ENCODE results near the gene NUDT22.

The NUDT22 gene

GRCh38 chr11:64209563-64209843 is 16.6 kb upstream of the NUDT22 start:
- no peak for DNase-seq (ENCODE audit: low spot score)
- in situ Hi-C loops (cut with MboI; ENCODE audit: low sequenced_read_pairs, unreplicated experiment), result no loop called here
- TF ChIP-seq CTCF (IDR thresholded peaks at IDR 0.05; ENCODE audit: borderline replicate concordance, control extremely low read depth, extremely low read depth, insufficient read depth, missing control alignments), result no peak

GRCh38 chr11:64210301-64211020 is 15.6 kb upstream of the NUDT22 start:
- DNase-seq (ENCODE audit: low spot score), result no peak
- in situ Hi-C loops (cut with MboI; ENCODE audit: low sequenced_read_pairs, unreplicated experiment), result no loop called here
- no peak for TF ChIP-seq CTCF (IDR thresholded peaks at IDR 0.05; ENCODE audit: borderline replicate concordance, control extremely low read depth, extremely low read depth, insufficient read depth, missing control alignments)

DNA sequence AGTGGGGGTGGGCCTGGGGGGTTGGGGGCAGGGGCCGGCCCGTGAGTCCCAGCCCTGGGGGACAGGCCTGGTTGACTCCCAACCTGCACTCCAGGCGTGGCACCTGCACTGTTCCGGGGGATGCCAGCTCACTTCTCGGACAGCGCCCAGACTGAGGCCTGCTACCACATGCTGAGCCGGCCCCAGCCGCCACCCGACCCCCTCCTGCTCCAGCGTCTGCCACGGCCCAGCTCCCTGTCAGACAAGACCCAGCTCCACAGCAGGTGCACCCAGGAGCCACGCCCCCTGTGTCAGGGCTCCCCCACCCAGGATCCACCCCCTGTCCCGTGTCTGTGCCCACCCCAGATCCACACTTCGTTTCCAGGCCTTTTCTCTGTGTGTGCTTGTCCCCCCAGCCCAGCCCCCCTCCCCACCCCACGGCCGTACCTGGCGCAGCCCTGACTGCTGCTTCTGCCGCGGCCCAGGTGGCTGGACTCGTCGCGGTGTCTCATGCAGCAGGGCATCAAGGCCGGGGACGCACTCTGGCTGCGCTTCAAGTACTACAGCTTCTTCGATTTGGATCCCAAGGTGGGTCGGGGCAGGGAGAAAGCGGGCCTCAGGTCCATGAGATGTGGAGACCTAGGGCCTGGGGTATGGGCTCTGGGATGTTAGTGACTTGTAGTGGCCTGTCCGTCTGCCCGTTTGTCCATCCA is 14.7 kb upstream of the NUDT22 start:
- in situ Hi-C loops (cut with MboI; ENCODE audit: low sequenced_read_pairs, unreplicated experiment), result no loop called here
- no peak for DNase-seq (ENCODE audit: low spot score)
- TF ChIP-seq CTCF (IDR thresholded peaks at IDR 0.05; ENCODE audit: borderline replicate concordance, control extremely low read depth, extremely low read depth, insufficient read depth, missing control alignments), result no peak

GRCh38 chr11:64216879-64217278 is 9.2 kb upstream of the NUDT22 start:
- DNase-seq (ENCODE audit: low spot score), result no peak
- in situ Hi-C loops (cut with MboI; ENCODE audit: low sequenced_read_pairs, unreplicated experiment), result no loop called here
- no peak for TF ChIP-seq CTCF (IDR thresholded peaks at IDR 0.05; ENCODE audit: borderline replicate concordance, control extremely low read depth, extremely low read depth, insufficient read depth, missing control alignments)

- no peak for TF ChIP-seq CTCF (IDR thresholded peaks at IDR 0.05; ENCODE audit: borderline replicate concordance, control extremely low read depth, extremely low read depth, insufficient read depth, missing control alignments)
- in situ Hi-C loops (cut with MboI; ENCODE audit: low sequenced_read_pairs, unreplicated experiment), result no loop called here
- no peak for DNase-seq (ENCODE audit: low spot score)
These were observed 7.3 kb upstream of the NUDT22 start for GRCh38 chr11:64218628-64219353.

DNA sequence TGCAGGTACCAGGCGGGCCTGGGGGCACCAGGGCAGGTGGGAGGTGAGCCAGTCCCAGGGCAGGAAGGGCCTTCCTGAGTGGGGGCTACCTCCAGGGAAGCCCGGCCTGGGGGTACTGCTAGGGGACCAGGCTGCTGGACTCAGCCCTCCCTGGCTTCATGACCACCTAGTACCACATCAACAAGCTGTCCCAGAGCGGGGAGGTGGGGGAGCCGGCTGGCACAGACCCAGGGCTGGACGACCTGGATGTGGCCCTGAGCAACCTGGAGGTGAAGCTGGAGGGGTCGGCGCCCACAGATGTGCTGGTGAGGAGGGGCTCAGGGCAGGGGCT is 6.8 kb upstream of the NUDT22 start:
- in situ Hi-C loops (cut with MboI; ENCODE audit: low sequenced_read_pairs, unreplicated experiment), result no loop called here
- DNase-seq (ENCODE audit: low spot score), result no peak
- TF ChIP-seq CTCF (IDR thresholded peaks at IDR 0.05; ENCODE audit: borderline replicate concordance, control extremely low read depth, extremely low read depth, insufficient read depth, missing control alignments), result no peak

All from GM13976 (cell line).